Suprapubic skin (tissue), 4 donors: Measurements from ENCODE around the gene SMARCC2. TPM values are rescaled to one million over a fixed set of nuclear protein-coding genes. Genes with fewer than 3 reads are reported as not detected.

Source experiments
- DNase-seq, 2 donors: peaks; one replicate each; pipeline ENCODE4 v3.0.0-alpha.2; 2019; ENCODE audit warnings: low spot score in 2 of 2
- H3K27ac ChIP-seq: fragments of 200-600 bp; sonication (generic); one replicate; pipeline ENCODE4 v1.5.1; 2019
- H3K27me3 ChIP-seq: fragments of 200-600 bp; sonication (generic); one replicate; pipeline ENCODE4 v1.5.1; 2019
- H3K36me3 ChIP-seq: fragments of 200-600 bp; sonication (generic); one replicate; pipeline ENCODE4 v1.5.1; 2019
- H3K4me1 ChIP-seq: fragments of 200-600 bp; sonication (generic); one replicate; pipeline ENCODE4 v1.5.1; 2019
- H3K4me3 ChIP-seq: fragments of 200-600 bp; sonication (generic); one replicate; pipeline ENCODE4 v1.5.1; 2019; ENCODE audit warnings: mild to moderate bottlenecking
- H3K9me3 ChIP-seq: fragments of 200-600 bp; sonication (generic); one replicate; pipeline ENCODE4 v1.5.1; 2019
- CTCF ChIP-seq, 2 donors: fragments of 200-600 bp in 1 of 2; fragments of 450-650 bp in 1 of 2; sonication (generic) in 1 of 2; IDR thresholded peaks; one replicate each; pipeline ENCODE4 v1.5.1; 2016 to 2019; ENCODE audit warnings: antibody characterized with exemption in 2 of 2, mild to moderate bottlenecking in 1 of 2, moderate library complexity in 1 of 2
- EP300 ChIP-seq: sonication (generic); formaldehyde crosslinking; IDR thresholded peaks from one replicate; pipeline ENCODE4 v1.6.1; 2017; ENCODE audit warnings: antibody characterized with exemption
- POLR2A ChIP-seq, 2 donors: fragments of 450-650 bp; IDR thresholded peaks; one replicate each; pipeline ENCODE4 v1.6.1; 2017; ENCODE audit warnings: antibody characterized with exemption in 2 of 2, mild to moderate bottlenecking in 2 of 2, moderate library complexity in 2 of 2
- POLR2AphosphoS5 ChIP-seq, 3 donors: sonication (generic); formaldehyde crosslinking; IDR thresholded peaks; one replicate each; pipeline ENCODE4 v1.6.1; 2017; ENCODE audit warnings: antibody characterized with exemption in 3 of 3
- WGBS: methylation state at CpG from one replicate; pipeline ENCODE4 v1.1.5; 2018; 5-methylcytosine and 5-hydroxymethylcytosine counted together
- total RNA-seq, 4 donors: library from RNA; depleted of rRNA; stranded (reverse); fragments of >200 nt; gene quantifications; one replicate each; pipeline ENCODE4 v1.1.0, GENCODE V29; 2016

SMARCC2 gene
- total RNA-seq, 4 donors from 2014 or later, result 53.6 to 137 (median 85.9) TPM

- no peak for DNase-seq
- WGBS, result 84% methylated on average over 5 of the region's 5 CpGs
- H3K36me3 ChIP-seq, result peaks cover 3% of the 10 kb centered on the region
- H3K4me3 ChIP-seq, result no peak overlapping the region
- peaks cover 47% of the 10 kb centered on the region for H3K4me1 ChIP-seq
- no peak overlapping the region for H3K27ac ChIP-seq
- H3K9me3 ChIP-seq, result no peaks in the 10 kb centered on the region
- no peak for TF ChIP-seq POLR2AphosphoS5 (IDR thresholded peaks at IDR 0.05)
- TF ChIP-seq CTCF (IDR thresholded peaks at IDR 0.05), result no peak
- TF ChIP-seq EP300, result no peak
- TF ChIP-seq POLR2A (IDR thresholded peaks at IDR 0.05), result no peak
- no peaks in the 10 kb centered on the region for H3K27me3 ChIP-seq
These were observed 34.5 kb downstream of the SMARCC2 start for GRCh38 chr12:56154818-56155217.

GRCh38 chr12:56154246-56154771 lies 35.0 kb downstream of the SMARCC2 start:
- no peak for DNase-seq
- Histone ChIP-seq H3K4me1 (peaks cover 42% of the 10 kb centered on the region), H3K27me3 (no peaks in the 10 kb centered on the region), H3K4me3 (no peak overlapping the region), H3K36me3 (no peaks in the 10 kb centered on the region), H3K9me3 (no peaks in the 10 kb centered on the region), H3K27ac (no peak overlapping the region)
- TF ChIP-seq CTCF (IDR thresholded peaks at IDR 0.05) (no peak), EP300 (no peak), POLR2A (IDR thresholded peaks at IDR 0.05) (no peak), POLR2AphosphoS5 (IDR thresholded peaks at IDR 0.05) (no peak)
- 92% methylated on average over 1 of the region's 1 CpG for WGBS

GRCh38 chr12:56153678-56154065 lies 35.6 kb downstream of the SMARCC2 start:
- Histone ChIP-seq H3K27ac (no peak overlapping the region), H3K4me3 (no peak overlapping the region), H3K27me3 (no peaks in the 10 kb centered on the region), H3K4me1 (peaks cover 38% of the 10 kb centered on the region), H3K9me3 (no peaks in the 10 kb centered on the region), H3K36me3 (no peaks in the 10 kb centered on the region)
- TF ChIP-seq POLR2AphosphoS5 (IDR thresholded peaks at IDR 0.05) (no peak), CTCF (IDR thresholded peaks at IDR 0.05) (no peak), EP300 (no peak), POLR2A (IDR thresholded peaks at IDR 0.05) (no peak)
- no peak for DNase-seq
- 85% methylated on average over 4 of the region's 5 CpGs for WGBS

- Histone ChIP-seq H3K27me3 (no peaks in the 10 kb centered on the region), H3K27ac (no peak overlapping the region), H3K9me3 (no peaks in the 10 kb centered on the region), H3K36me3 (no peaks in the 10 kb centered on the region), H3K4me3 (peak overlapping the region; percentile 62), H3K4me1 (peaks cover 38% of the 10 kb centered on the region)
- no peak for DNase-seq
- WGBS, result 10% methylated on average over 8 of the region's 8 CpGs
- no peak for TF ChIP-seq EP300
- no peak for TF ChIP-seq POLR2A (IDR thresholded peaks at IDR 0.05)
- no peak for TF ChIP-seq POLR2AphosphoS5 (IDR thresholded peaks at IDR 0.05)
These were observed 36.3 kb downstream of the SMARCC2 start for GRCh38 chr12:56152756-56153677.

- peak within 1 kb of the TSS; percentile 95 for H3K27ac ChIP-seq
- H3K9me3 ChIP-seq, result no peaks in the 10 kb centered on the region
- H3K4me3 ChIP-seq, result peak within 1 kb of the TSS; percentile 62
- no peaks in the 10 kb centered on the region for H3K27me3 ChIP-seq
- H3K4me1 ChIP-seq, result peaks cover 34% of the 10 kb centered on the region
- WGBS, result 0% methylated on average over 10 of the region's 37 CpGs
- peak in 1 of 2 donors; percentile 41 for TF ChIP-seq POLR2A (IDR thresholded peaks at IDR 0.05)
- no peak for TF ChIP-seq CTCF (IDR thresholded peaks at IDR 0.05)
- TF ChIP-seq EP300, result no peak
- peak in 2 of 3 donors; percentile 88 to 89 for TF ChIP-seq POLR2AphosphoS5 (IDR thresholded peaks at IDR 0.05)
- peak; percentile 97 to 98 for DNase-seq
- no peaks in the 10 kb centered on the region for H3K36me3 ChIP-seq
These were observed 37.0 kb downstream of the SMARCC2 start, which contains the start of gene MYL6B for GRCh38 chr12:56152132-56152755. MYL6B (plus strand) TSS chr12:56152587; CDS start chr12:56153919, 1,332 bp downstream.
